NCI-H446 treated with DMSO at 0.1 percent for 48 hours (cell line): ENCODE data around the gene TMA16.

Experiments used
- DNase-seq: peaks from one replicate; lab custom pipeline; 2025; lab: John Stamatoyannopoulos, UW

TMA16 gene

GRCh38 chr4:163563592-163563991 is 69.1 kb downstream of the TMA16 start:
- no peak for DNase-seq

- DNase-seq = no peak
Observed at GRCh38 chr4:163564221-163564720, 69.8 kb downstream of the TMA16 start.

GRCh38 chr4:163565226-163566135 is 71.0 kb downstream of the TMA16 start:
- DNase-seq = no peak

GRCh38 chr4:163566257-163566796 is 71.8 kb downstream of the TMA16 start:
- no peak for DNase-seq

- no peak for DNase-seq
Observed at GRCh38 chr4:163568843-163569242, 74.4 kb downstream of the TMA16 start.
